Measurements from ENCODE around the gene COL13A1.

DNA sequence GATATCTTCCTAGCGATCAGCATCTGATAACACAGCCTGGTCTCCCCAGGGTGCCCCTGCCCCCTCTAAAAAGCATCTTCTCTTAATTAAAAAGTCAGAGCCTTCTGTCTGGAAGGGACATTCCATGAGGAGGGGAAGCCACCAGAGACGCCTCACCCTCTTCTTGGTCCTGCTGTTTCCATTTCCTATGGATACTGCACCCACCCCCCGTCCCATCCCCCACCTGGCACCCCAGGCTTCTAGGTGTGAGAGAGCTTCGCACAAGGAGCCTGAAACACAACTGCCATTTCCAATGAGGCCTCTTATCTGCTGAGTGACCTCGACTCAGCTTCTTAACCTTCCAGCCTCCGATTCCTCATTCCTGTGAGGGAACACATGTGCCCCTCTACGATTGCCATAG lies 51.4 kb downstream of the COL13A1 start:
- TF ChIP-seq, protein P1, sequence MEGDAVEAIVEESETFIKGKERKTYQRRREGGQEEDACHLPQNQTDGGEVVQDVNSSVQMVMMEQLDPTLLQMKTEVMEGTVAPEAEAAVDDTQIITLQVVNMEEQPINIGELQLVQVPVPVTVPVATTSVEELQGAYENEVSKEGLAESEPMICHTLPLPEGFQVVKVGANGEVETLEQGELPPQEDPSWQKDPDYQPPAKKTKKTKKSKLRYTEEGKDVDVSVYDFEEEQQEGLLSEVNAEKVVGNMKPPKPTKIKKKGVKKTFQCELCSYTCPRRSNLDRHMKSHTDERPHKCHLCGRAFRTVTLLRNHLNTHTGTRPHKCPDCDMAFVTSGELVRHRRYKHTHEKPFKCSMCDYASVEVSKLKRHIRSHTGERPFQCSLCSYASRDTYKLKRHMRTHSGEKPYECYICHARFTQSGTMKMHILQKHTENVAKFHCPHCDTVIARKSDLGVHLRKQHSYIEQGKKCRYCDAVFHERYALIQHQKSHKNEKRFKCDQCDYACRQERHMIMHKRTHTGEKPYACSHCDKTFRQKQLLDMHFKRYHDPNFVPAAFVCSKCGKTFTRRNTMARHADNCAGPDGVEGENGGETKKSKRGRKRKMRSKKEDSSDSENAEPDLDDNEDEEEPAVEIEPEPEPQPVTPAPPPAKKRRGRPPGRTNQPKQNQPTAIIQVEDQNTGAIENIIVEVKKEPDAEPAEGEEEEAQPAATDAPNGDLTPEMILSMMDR (IDR thresholded peaks at IDR 0.05): no peak
- TF ChIP-seq POLR2A (IDR thresholded peaks at IDR 0.05): no peak

Measured in esophagus squamous epithelium (tissue), 4 donors.